Measurements from ENCODE around the gene GFAP.
"Not testable (repeated sequence)": the region's sequence is repeated elsewhere in the genome, so short reads cannot be mapped to it uniquely, and the experiment has no call there.

GFAP gene

GRCh38 chr17:44915321-44915726 lies at the start of gene GFAP:
Gene GFAP (minus strand): TSS chr17:44915500. CDS start chr17:44915486, 14 bp downstream.
- no peak for DNase-seq

DNA sequence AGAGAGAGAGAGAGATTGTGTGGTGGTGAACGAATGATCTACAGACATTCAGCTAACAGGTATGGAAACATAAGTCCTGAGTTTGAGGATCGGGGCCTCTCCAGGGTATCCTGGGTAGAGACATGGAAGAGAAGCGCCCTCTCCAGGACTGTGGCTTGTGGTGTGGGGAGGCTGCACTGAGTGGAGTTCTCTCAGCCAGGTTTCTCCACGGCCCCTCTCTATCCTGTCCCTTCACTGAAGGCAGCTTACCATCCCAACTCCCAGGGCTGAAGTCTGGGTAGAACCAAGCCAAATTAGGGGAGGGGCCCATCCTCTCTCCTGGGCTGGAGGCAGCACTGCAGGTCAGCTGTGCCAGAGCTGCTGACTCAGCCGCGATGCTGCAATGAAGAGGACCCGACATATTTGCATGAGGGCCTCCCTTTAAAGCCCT lies 46.6 kb upstream of the GFAP start:
- no peak for DNase-seq

GRCh38 chr17:44960691-44961090 lies 45.4 kb upstream of the GFAP start:
- no peak for DNase-seq

- no peak for DNase-seq
Measured at GRCh38 chr17:44959821-44960531, 44.7 kb upstream of the GFAP start.

- no peak for DNase-seq
Measured at GRCh38 chr17:44956998-44957981, 42.0 kb upstream of the GFAP start.

DNA sequence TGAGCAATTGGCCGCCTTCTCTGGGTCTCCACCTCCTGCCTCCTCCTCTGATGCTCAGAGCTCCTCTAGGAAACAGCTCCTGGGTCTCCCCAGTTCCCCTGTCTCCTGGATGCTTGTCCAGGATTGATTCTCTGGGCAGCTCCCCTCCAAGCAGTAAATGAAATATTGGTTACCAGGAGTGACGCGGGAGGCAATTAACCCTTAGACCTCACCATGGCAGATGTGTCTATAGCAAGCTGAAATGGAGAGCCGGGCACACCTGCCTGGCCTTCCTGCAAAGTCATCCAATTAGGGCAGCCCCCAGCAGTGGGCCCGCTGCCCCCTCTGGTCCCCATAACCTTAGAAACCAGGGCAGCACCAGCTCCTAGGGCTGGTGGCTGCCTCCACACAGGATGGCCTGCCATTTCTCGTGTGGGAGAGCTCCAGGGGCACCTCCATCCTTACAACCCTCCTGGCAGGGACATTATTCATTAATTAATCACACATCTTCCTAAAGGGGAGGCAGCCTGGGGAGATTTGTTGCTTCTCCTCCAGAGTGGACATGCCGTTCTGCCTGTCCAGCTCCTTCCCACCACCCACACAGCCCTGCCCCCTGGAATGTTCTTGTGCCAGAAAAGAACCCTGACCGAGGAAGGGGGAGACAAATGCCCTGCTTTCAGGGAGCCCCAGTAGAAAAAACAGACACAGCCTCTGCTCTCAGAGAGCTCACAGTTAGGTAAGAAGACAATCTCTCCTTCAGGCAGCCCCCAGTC lies 40.5 kb upstream of the GFAP start:
- DNase-seq: no peak

DNA sequence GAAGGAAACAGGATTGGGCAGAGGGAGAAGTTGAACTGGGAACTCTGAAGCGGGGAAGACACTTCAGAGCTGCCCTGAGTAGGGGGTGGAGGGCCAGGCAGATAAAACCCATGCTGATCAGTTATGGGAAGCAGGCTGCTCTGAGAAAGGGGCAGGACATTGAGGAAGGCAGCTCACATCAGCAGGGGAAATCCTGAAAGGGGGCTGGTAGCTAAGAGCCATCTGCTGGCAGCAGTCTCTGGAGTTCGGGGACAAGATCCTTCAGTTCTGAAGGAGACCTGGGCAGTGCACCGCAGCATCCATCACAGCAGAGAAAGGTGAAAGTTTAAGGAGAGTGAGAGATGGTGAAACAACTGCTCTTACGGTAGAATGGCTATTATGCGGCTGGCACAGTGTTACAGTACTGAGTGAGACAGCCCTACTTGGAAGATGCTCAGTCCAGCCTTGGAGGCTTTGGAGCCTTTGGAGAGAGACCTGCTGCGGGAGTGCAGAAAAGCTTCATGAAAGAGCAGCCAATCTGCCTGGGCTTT lies 37.7 kb upstream of the GFAP start:
- no peak for DNase-seq

DNA sequence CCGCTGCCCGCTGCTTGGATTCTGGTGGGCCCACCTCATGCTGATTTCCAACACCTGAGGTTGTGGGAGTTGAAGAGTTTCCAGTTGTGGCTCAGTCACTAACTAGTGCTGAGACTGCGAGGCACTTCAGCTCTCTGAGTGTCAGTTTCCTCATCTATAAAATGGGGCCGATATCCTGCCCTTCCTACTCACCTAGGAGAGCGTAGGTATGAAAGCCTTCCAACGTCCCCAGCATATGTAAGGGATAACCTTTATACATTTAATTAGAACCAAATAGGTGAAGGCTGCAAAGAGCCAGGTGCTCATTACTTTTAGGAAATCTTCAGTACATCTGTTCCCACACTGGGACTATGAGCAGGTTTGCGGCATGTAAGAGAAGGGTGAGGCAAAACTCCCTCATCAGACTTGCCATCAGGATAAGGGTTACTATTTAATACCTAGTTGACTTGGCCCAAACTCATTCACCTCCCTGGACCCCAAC lies 33.1 kb upstream of the GFAP start:
- DNase-seq: no peak

GRCh38 chr17:44947461-44948314 lies 32.4 kb upstream of the GFAP start, which contains the start of gene KIF18B:
Gene KIF18B (minus strand): TSS chr17:44947773. CDS start chr17:44936344, 11,429 bp downstream.
- DNase-seq: peak; percentile 90 to 94

DNA sequence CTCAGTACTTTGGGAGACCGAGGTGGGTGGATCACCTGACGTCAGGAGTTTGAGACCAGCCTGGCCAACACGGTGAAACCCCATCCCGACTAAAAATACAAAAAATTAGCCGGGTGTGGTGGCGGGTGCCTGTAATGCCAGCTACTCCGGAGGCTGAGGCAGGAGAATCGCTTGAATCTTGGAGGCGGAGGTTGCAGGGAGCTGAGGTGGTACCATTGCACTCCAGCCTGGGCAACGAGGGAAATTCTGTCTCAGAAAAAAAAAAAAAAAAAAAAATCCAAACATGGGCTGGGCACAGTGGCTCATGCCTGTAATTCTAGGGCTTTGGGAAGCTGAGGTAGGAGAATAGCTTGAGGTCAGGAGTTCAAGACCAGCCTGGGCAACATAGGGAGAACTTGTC lies 30.4 kb upstream of the GFAP start:
- DNase-seq: not testable (repeated sequence)

GRCh38 chr17:44942456-44942855 lies 27.2 kb upstream of the GFAP start:
- DNase-seq: no peak

DNA sequence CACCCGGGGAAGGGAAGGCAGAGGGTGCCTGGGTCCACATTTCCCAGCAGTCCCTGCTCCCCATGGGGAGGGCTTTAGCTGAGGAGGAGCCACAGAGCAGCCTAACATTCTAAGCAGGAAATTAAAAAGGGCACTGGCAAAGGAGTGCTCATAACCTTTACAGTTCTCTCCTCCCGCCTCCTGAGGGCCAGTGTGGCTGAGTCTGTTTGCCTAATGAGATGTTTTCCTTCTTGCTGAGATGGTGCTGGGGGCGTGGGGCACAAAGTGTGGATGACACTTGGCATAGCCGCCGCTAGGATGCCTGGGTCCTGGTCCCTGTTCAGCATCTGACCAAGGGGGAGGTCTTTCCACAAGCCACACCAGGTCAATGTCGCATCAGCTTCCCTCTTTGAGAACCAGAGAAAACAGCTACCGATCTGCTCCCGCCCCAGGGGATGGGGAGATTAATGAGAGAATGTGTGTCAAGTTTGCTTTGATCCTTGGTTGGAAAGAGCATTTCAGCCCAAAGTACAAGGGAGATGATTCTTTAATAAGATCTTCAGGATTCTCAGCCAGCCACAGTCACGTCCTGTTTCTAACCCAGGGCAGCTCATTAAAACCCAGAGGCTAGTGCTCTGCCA lies 26.5 kb upstream of the GFAP start:
- DNase-seq: no peak

DNA sequence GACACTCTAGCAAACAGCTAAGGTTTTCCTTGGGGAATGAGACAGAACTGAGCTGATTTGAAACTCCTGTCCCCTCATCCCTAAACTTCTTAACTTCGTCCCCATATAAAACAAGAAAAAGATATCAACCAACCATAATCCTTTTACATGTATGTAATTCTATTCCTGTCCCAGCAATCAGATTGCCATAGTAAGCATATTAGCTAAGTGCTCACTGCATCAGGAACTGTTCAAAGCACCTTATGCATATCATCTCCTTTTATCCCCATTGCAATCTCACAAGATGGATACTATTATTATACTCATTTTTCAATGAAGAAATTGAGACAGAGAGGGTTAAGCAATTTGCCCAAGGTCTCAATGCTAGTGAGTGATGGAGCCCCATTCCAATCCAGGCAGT lies 25.5 kb upstream of the GFAP start:
- DNase-seq: no peak

GRCh38 chr17:44940317-44940716 lies 25.0 kb upstream of the GFAP start:
- no peak for DNase-seq

- DNase-seq: no peak
Measured at GRCh38 chr17:44935116-44935515, 19.8 kb upstream of the GFAP start.

- no peak for DNase-seq
Measured at GRCh38 chr17:44934745-44935105, 19.4 kb upstream of the GFAP start.

GRCh38 chr17:44933824-44934744 lies 18.8 kb upstream of the GFAP start:
- DNase-seq: no peak

GRCh38 chr17:44932787-44933097 lies 17.4 kb upstream of the GFAP start:
- DNase-seq: no peak

DNA sequence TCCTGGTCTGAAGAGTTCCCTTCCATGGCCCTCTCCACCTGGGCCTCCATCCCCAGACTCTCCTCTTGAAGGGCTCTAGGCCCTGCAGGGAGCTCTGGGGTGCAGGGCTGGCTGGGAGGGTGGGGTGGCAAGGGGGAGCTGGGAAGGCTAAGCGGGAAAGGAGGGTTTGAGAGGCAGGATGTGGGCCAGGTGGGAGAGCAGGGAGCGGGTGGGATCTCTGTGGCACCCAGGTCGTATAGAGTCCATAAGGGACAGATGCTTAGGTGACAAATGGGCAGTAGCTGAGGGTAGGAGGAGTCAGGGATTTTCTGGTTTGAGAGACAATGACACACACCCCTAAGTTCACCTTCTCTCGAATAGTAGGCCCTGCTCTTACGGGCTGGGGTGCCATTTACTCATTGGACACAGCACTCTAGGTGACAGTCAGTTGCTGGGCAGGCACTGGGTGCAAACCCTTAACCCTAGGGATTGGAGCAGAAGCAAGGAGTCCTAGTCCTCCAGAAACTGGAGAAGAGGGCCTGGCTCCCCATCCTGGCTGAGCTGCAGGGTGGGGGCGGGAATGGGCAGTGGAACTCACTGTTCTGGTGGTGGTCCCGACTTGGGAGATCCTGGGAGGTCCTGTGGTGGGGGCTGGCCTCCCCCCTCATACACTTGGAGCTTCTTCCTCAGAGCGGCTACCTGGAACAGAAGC lies 16.9 kb upstream of the GFAP start:
- no peak for DNase-seq

DNA sequence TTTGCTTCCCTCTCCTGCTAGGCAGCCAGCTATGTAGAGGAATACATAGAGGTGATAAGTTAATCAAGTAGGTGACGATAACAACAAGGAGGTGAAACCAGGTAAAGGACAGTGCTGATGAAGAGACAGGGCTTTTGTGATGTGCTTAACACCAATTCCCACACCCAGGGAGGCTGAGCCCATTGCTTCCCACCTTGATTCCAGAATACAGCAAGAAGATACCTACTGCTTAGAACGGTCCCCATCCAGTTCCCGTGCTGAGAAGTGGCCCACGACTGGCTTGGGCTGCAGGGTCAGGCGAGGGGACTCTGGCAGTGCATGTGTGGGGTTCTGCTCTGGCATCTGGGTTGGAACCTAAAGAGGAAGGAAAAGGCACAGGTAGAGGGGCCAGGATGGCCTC lies 16.1 kb upstream of the GFAP start:
- no peak for DNase-seq

Measured in inflammatory macrophage treated with lipopolysaccharide for 1 hour (primary cell).